Fibroblast of skin of left quadriceps (primary cell): ENCODE results near the gene EBP.
A peak's percentile ranks its signal among the peaks of the same experiment; 100 is the strongest.
"Not testable (repeated sequence)": the region's sequence is repeated elsewhere in the genome, so short reads cannot be mapped to it uniquely, and the experiment has no call there.

Experiments
- DNase-seq, 2 experiments: peaks; one replicate each; pipeline ENCODE4 v3.0.0-alpha.2; 2013; ENCODE audit warnings: low read depth in 2 of 2

The EBP gene

GRCh38 chrX:48523682-48524081 is 2.1 kb downstream of the EBP start:
- DNase-seq: no peak

- not testable (repeated sequence) for DNase-seq
Measured at GRCh38 chrX:48525853-48526252, 4.2 kb downstream of the EBP start.

- no peak for DNase-seq
Measured at GRCh38 chrX:48530736-48531135, 9.1 kb downstream of the EBP start.

GRCh38 chrX:48531358-48531959 is 9.9 kb downstream of the EBP start:
- no peak for DNase-seq

- DNase-seq: no peak
Measured at GRCh38 chrX:48532161-48532560, 10.6 kb downstream of the EBP start.

GRCh38 chrX:48533165-48533564 is 11.6 kb downstream of the EBP start:
- DNase-seq: no peak

- no peak for DNase-seq
Measured at GRCh38 chrX:48538641-48539344, 17.2 kb downstream of the EBP start.

- DNase-seq: peak; percentile 93 to 94
Measured at GRCh38 chrX:48539345-48540027, 17.9 kb downstream of the EBP start, which contains the start of gene TBC1D25. Gene TBC1D25 (plus strand): TSS chrX:48539714. CDS start chrX:48539798, 84 bp downstream.

GRCh38 chrX:48540028-48540375 is 18.4 kb downstream of the EBP start:
- no peak for DNase-seq

- no peak for DNase-seq
Measured at GRCh38 chrX:48540480-48540879, 18.9 kb downstream of the EBP start.

GRCh38 chrX:48541140-48541814 is 19.7 kb downstream of the EBP start:
- DNase-seq: no peak

- DNase-seq: no peak
Measured at GRCh38 chrX:48548871-48549270, 27.3 kb downstream of the EBP start.

- not testable (repeated sequence) for DNase-seq
Measured at GRCh38 chrX:48555731-48556325, 34.2 kb downstream of the EBP start.

- DNase-seq: no peak
Measured at GRCh38 chrX:48558271-48558670, 36.7 kb downstream of the EBP start.

- no peak for DNase-seq
Measured at GRCh38 chrX:48559636-48560035, 38.0 kb downstream of the EBP start.

GRCh38 chrX:48560056-48560455 is 38.4 kb downstream of the EBP start:
- DNase-seq: no peak

- no peak for DNase-seq
Measured at GRCh38 chrX:48560681-48561080, 39.1 kb downstream of the EBP start.

- DNase-seq: no peak
Measured at GRCh38 chrX:48569958-48570357, 48.4 kb downstream of the EBP start.

- DNase-seq: no peak
Measured at GRCh38 chrX:48573690-48574269, 52.2 kb downstream of the EBP start.

- peak; percentile 85 for DNase-seq
Measured at GRCh38 chrX:48574270-48575266, 53.0 kb downstream of the EBP start, which contains the start of gene RBM3. Gene RBM3 (plus strand): TSS chrX:48574484. CDS start chrX:48575181, 697 bp downstream.
